Activated T-cell treated with anti-CD3 and anti-CD28 coated beads, Interleukin-2, amount 50 U/mL, for 1 hour (primary cell): ENCODE measurements around the gene TMED4.
A peak's percentile ranks its signal among the peaks of the same experiment; 100 is the strongest.

ENCODE experiments used
- DNase-seq: peaks from one replicate; pipeline ENCODE4 v3.0.0-alpha.2; 2020

The TMED4 gene

DNA sequence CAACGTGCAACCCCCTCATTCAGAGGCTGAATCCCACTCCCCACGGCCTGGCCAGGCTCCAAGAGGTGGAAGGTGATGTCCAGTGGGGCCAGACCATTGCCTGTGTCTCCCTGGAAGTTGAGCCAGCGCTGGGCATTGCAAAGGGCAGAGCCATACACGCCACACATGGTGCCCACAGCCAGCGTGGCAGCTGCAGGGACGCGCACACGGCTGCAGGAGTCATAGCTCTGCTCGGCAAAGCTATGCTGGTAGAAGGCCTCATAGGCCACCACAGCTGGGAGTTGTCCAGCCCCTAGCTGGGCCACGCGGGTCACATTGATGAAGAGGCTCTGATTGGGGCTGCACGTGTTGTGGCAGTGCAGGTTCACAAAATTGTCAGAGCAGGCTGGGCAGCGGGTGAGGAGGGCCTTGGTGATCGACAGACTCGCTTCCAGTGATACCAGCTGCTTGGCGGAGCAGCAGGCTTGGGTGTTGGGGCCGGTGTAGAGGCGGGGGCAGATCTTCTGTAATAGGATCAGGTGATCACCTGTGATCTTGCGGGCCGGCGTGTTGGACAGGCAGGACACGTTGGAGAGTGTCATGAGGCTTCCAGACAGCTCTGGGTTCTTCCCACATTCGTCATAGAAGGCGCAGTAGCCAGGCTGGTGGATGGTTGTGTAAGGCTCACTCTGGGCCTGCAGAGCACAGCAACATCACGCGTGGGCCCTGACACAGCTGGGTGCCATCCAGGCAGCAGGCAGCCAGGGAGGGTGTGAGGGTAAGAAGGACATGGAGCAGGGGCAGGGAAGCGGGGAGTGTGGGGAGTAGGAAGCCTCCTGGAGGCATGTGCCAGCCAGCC lies 42.1 kb downstream of the TMED4 start:
- DNase-seq, result no peak

DNA sequence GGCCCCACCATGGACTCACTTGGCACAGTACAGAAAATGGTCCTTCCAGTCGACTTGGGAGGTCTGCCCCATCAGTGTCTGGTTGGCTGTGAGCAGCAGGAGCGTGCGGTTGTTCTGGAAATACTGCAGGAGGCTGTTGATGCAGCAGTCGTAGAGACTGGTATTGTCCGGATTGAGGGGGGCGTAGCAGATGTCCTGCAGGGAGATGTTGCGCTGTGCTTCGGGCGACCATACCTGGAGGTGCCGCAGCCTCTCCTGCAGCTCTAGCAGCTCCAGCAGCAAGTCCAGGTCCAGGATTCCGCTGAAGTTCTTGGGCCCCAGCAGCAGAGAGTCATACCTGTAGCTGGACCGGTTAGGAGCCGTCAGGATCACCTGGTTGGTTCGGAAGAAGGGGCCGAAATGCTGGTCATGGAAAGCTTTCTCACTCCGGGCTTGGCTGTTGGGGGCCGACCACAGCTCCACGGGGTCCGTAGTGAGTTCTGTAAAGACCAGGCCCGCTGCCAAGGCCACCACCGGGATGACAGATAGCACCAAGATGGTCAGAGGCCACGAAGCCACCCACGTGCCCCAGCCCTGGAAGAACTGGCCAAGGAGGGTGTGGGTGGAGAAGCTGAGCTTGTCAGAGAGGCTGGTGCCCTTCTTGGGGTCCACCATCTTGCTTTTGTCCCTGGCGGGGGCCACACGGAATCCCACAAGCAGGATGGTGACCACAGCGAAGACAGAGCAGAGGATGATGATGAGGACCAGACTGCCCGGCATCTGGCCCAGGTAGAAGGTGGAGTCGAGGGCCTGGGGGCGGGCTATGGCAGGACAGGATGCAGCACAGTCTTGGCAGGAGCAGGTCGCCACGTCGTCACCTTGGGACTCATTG lies 43.0 kb downstream of the TMED4 start:
- no peak for DNase-seq

DNA sequence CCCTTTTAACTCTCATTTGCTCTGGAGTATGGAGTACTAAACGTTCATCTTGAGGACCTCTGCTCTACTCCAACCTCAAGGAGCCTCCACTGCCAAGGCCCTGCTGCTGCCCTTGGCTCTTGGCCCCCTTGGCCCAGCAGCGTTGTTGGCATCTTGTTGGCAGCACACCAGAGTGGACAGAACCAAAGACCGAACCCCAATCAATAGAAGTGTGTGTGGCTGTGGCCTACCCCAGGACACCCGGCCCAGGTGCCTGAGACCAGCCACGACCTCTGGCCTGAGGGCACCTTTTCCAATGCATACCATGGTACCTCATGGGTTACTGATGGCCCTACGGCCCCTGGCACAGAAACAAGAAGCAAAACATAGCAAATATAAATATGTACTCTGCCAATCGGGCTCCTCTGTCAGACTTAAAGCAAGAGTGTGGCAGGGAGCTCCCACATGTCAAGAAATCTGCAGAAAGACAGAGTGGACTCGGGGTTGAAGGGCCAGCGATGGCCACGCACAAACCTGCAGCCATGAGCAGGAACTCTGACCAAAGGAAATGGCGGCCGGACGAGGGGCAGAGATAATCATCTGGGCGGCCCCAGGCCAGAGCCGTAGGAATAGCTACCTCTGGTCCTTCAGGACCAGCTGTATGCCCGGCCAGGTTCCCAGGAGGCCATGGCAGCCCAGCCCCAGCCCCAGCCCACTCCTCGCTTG lies 43.8 kb downstream of the TMED4 start:
- no peak for DNase-seq

DNA sequence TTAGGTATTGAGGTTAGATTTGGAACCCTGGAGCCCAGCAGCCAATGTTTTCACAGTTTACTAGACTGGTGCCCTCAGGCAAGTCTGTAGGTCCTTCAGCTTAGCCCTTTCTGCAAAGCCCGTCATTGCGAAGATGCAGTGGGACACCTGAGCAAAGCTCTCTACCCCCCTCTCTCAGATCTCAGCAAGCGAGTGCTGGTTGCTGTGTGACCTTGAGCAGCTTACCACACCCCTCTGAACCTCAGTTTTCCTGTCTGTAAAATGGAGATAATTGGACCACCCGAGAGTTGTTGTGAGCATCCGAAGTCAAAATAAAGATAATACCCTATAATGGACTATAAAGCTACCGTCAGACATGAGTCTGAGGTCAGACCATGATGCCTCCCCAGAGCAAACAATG lies 44.6 kb downstream of the TMED4 start:
- DNase-seq, result no peak

- no peak for DNase-seq
These were observed 45.9 kb downstream of the TMED4 start for GRCh38 chr7:44536090-44536489.

GRCh38 chr7:44535348-44536064 lies 46.5 kb downstream of the TMED4 start:
- DNase-seq, result no peak

DNA sequence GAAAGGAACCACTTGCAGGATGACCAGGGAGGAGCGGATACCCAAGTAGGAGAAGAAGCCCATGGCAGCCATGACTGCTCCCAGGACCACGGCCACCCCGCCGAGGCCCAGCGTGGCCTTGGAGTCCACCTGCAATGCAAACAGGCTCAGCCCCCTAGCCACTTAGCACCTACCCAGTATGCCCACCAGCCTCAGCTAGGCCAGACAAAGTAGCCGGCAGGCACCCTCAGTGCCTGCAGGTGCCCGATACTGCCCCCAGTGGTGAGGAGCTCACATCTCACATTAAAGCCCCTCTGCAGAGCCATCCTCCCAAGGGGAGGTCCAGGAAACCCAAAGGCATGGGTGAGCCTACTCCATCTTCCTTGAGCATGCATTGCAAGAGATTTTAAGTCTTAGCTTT lies 47.5 kb downstream of the TMED4 start:
- DNase-seq, result peak; percentile 38

DNA sequence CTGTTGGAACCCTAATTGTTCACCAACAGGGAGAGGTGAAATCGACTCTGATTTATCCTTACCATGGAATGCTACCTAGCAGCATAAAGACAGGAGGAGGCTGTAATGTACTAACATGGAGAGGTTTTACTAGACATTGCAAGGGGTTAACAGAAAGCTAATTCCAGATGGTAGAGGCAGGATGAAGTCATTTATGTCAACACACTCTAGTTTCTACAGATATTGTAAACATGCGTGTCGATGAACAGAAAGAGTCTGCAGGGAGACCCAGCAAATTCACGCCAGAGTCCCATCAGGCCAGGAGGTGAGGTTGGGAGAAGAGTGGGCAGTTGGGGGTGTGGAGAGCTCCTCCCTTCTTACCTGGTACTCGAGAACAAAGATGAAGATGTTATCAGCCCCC lies 47.9 kb downstream of the TMED4 start:
- DNase-seq, result no peak

- no peak for DNase-seq
These were observed 48.6 kb downstream of the TMED4 start for GRCh38 chr7:44533301-44534055.

DNA sequence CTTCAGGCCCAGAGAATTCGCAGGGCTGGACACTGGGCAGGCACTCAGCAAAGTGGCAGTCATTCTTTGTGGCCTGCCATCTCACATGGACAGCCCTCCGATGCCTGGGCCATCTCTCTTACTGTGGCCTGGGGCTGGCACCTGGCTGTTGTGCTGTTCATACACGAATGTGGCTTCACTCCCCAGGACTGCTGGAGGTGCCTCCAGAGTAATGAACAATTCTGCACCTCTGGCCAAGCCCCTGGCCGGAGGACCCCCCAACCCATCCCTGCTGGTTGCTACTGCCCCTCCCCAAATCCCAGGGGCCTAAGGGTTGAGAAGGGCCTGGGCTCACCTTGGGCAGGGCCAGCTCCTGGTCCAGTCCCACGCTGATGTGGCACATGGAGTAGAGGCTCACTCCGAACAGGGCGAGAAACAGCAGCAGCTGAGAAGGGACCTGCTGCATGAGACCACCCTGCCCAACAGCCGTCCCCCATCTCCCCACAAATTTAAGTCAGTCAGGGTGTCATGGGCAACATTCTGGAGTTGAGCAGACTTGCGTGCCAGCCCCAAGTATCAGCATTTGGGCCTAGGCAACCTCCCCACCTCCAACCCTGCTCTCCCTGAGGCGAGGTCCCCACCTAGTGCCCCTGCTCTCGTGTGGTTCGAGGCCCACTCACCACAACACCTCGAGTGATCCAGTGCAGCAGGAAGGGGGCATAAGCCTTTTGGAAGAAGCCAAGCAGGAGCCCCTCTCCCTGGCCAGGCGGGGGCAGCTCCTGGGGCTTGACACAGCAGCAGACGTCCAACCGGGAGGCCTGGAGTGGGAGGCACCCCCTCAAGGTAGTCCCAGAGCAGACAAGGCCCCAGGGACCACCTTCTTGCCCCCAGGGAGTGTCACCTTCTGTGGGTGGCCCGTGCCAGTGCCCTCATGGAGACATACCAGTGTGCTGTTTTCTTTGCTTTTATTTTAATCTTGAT lies 50.3 kb downstream of the TMED4 start:
- DNase-seq, result no peak

GRCh38 chr7:44530990-44531389 lies 51.0 kb downstream of the TMED4 start:
- DNase-seq, result no peak
